ENCODE measurements around the gene HINFP. TPM values are rescaled to one million over a fixed set of nuclear protein-coding genes. Genes with fewer than 3 reads are reported as not detected.

The HINFP gene
- total and polyA plus RNA-seq, 9 of the 15 experiments (the other 6 are each of a cell fraction or from before 2014, with no cell fraction given): 13.8 to 34.1 (median 22.5) TPM

DNA sequence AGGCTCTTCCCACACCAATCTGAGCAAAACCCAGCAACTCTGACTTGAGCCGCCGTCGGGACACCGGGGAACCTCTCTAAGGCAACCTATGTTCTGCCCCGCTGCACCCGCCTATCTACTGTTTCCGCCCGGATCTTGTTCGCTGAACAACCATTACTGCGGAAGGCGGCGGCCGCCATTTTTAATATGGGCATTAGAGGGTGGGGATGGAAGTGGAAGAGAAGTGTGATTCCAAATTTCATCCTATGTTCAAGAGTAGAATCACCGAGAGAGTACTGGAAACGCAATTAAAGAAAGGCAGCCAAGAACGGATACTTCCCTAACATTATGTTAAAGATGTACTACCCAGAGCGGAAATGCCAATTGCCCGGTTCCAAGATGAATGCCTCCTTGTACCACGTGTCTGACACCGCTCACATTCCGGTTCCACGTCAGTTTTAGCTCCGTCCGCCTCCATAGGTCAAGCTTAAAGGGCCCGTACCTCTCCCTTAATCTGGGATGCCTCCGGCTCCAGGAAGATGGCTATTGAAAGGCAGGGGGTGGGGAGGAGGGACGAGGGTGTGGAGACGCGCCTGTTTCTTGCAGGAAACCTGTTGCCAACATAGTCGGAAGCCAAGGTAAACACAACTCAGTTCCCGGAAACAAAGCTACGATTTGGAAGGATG, 19.5 kb upstream of the HINFP start, which contains the start of gene DPAGT1 (continued):
- TF ChIP-seq, protein P1, sequence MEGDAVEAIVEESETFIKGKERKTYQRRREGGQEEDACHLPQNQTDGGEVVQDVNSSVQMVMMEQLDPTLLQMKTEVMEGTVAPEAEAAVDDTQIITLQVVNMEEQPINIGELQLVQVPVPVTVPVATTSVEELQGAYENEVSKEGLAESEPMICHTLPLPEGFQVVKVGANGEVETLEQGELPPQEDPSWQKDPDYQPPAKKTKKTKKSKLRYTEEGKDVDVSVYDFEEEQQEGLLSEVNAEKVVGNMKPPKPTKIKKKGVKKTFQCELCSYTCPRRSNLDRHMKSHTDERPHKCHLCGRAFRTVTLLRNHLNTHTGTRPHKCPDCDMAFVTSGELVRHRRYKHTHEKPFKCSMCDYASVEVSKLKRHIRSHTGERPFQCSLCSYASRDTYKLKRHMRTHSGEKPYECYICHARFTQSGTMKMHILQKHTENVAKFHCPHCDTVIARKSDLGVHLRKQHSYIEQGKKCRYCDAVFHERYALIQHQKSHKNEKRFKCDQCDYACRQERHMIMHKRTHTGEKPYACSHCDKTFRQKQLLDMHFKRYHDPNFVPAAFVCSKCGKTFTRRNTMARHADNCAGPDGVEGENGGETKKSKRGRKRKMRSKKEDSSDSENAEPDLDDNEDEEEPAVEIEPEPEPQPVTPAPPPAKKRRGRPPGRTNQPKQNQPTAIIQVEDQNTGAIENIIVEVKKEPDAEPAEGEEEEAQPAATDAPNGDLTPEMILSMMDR (IDR thresholded peaks at IDR 0.05 in 2 of 3, conservative IDR thresholded peaks at IDR 0.05 in 1 of 3; ENCODE audit: insufficient read depth in 2 of 3, low read depth in 1 of 3, low read length in 3 of 3): no peak
- TF ChIP-seq ARID1B (IDR thresholded peaks at IDR 0.05): no peak
- TF ChIP-seq NFRKB (IDR thresholded peaks at IDR 0.05; ENCODE audit: low read depth): peak; percentile 84
- TF ChIP-seq ZNF212 (CRISPR knock-in tag; IDR thresholded peaks at IDR 0.05): no peak
- TF ChIP-seq XRCC3 (IDR thresholded peaks at IDR 0.05): no peak
- no peak for TF ChIP-seq ZNF384 (IDR thresholded peaks at IDR 0.05; ENCODE audit: low read depth, low read length)
- TF ChIP-seq NCOA2 (IDR thresholded peaks at IDR 0.05; ENCODE audit: partially characterized antibody in 2 of 2): no peak
- no peak for TF ChIP-seq PPARD (CRISPR knock-in tag; IDR thresholded peaks at IDR 0.05)
- TF ChIP-seq HNRNPLL (IDR thresholded peaks at IDR 0.05; ENCODE audit: low read depth, low read length, poor library complexity, severe bottlenecking): peak; percentile 35
- peak; percentile 94 for TF ChIP-seq NR2C1 (IDR thresholded peaks at IDR 0.05)
- peak; percentile 91 for TF ChIP-seq NR2C1 (tag; IDR thresholded peaks at IDR 0.05)
- TF ChIP-seq CREM (IDR thresholded peaks at IDR 0.05; ENCODE audit: low read depth): peak; percentile 88
- TF ChIP-seq, protein P2, sequence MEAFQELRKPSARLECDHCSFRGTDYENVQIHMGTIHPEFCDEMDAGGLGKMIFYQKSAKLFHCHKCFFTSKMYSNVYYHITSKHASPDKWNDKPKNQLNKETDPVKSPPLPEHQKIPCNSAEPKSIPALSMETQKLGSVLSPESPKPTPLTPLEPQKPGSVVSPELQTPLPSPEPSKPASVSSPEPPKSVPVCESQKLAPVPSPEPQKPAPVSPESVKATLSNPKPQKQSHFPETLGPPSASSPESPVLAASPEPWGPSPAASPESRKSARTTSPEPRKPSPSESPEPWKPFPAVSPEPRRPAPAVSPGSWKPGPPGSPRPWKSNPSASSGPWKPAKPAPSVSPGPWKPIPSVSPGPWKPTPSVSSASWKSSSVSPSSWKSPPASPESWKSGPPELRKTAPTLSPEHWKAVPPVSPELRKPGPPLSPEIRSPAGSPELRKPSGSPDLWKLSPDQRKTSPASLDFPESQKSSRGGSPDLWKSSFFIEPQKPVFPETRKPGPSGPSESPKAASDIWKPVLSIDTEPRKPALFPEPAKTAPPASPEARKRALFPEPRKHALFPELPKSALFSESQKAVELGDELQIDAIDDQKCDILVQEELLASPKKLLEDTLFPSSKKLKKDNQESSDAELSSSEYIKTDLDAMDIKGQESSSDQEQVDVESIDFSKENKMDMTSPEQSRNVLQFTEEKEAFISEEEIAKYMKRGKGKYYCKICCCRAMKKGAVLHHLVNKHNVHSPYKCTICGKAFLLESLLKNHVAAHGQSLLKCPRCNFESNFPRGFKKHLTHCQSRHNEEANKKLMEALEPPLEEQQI (IDR thresholded peaks at IDR 0.05): no peak
- no peak for TF ChIP-seq GABPB2 (CRISPR knock-in tag; conservative IDR thresholded peaks at IDR 0.05)
- TF ChIP-seq, protein P3, sequence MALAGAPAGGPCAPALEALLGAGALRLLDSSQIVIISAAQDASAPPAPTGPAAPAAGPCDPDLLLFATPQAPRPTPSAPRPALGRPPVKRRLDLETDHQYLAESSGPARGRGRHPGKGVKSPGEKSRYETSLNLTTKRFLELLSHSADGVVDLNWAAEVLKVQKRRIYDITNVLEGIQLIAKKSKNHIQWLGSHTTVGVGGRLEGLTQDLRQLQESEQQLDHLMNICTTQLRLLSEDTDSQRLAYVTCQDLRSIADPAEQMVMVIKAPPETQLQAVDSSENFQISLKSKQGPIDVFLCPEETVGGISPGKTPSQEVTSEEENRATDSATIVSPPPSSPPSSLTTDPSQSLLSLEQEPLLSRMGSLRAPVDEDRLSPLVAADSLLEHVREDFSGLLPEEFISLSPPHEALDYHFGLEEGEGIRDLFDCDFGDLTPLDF (CRISPR knock-in tag; IDR thresholded peaks at IDR 0.05): no peak
- no peak for TF ChIP-seq POLR3G (IDR thresholded peaks at IDR 0.05; ENCODE audit: extremely low read depth, insufficient read length, insufficient replicate concordance)
- no peak for TF ChIP-seq CCNT2 (IDR thresholded peaks at IDR 0.05; ENCODE audit: borderline replicate concordance, extremely low read depth, insufficient read length, low read depth, low read length)
- no peak for TF ChIP-seq PYGO2 (tag; IDR thresholded peaks at IDR 0.05)
- TF ChIP-seq, protein P4, sequence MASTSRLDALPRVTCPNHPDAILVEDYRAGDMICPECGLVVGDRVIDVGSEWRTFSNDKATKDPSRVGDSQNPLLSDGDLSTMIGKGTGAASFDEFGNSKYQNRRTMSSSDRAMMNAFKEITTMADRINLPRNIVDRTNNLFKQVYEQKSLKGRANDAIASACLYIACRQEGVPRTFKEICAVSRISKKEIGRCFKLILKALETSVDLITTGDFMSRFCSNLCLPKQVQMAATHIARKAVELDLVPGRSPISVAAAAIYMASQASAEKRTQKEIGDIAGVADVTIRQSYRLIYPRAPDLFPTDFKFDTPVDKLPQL (IDR thresholded peaks at IDR 0.05; ENCODE audit: extremely low read depth, insufficient read length): peak; percentile 7
- TF ChIP-seq, protein P5, sequence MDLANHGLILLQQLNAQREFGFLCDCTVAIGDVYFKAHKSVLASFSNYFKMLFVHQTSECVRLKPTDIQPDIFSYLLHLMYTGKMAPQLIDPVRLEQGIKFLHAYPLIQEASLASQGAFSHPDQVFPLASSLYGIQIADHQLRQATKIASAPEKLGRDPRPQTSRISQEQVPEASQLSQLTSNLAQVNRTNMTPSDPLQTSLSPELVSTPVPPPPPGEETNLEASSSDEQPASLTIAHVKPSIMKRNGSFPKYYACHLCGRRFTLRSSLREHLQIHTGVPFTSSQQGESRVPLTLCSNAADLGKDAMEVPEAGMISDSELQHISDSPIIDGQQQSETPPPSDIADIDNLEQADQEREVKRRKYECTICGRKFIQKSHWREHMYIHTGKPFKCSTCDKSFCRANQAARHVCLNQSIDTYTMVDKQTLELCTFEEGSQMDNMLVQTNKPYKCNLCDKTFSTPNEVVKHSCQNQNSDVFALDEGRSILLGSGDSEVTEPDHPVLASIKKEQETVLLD (IDR thresholded peaks at IDR 0.05): no peak
- TF ChIP-seq SMARCA4 (IDR thresholded peaks at IDR 0.05): no peak
- TF ChIP-seq NFYB (IDR thresholded peaks at IDR 0.05; ENCODE audit: extremely low read depth, insufficient read length): no peak
